ENCODE measurements around the gene AP2A1. TPM values are rescaled to one million over a fixed set of nuclear protein-coding genes. Genes with fewer than 3 reads are reported as not detected.

The AP2A1 gene
- total RNA-seq, 1 experiment from 2014 or later: 72.1 TPM

- DNase-seq (ENCODE audit: low read depth, low spot score) (no peak), ATAC-seq (no peak)
- Histone ChIP-seq H3K27ac (ENCODE audit: low read length) (no peak overlapping the region), H3K4me3 (ENCODE audit: low read depth in 2 of 2, low read length in 2 of 2) (no peak overlapping the region), H3K9me3 (ENCODE audit: control insufficient read depth, insufficient read depth, low read depth, low read length) (no peaks in the 10 kb centered on the region), H3K4me1 (ENCODE audit: control insufficient read depth, insufficient read depth, low read length) (no peaks in the 10 kb centered on the region), H3K36me3 (ENCODE audit: control insufficient read depth, insufficient read depth, low read length) (no peaks in the 10 kb centered on the region), H3K27me3 (ENCODE audit: control insufficient read depth, insufficient read depth, low read length) (no peaks in the 10 kb centered on the region)
- POLR2A ChIA-PET: no interaction called here
- in situ Hi-C loops (cut with HindIII; ENCODE audit: low pct_unique_long_range_greater_than_20kb, low sequenced_read_pairs): no loop called here
- TF ChIP-seq CTCF (IDR thresholded peaks at IDR 0.05) (no peak), POLR2AphosphoS5 (IDR thresholded peaks at IDR 0.05; ENCODE audit: low read depth, low read length) (no peak), TCF7L2 (IDR thresholded peaks at IDR 0.05; ENCODE audit: low read depth, low read length) (no peak), REST (IDR thresholded peaks at IDR 0.05; ENCODE audit: insufficient read depth in 1 of 2, low read depth in 2 of 2, low read length in 1 of 2) (no peak)
- CTCF ChIA-PET: no interaction called here
- BruUV-seq (replicated peaks): no TSS peak
- intact Hi-C loops (cut with micrococcal nuclease; ENCODE audit: unreplicated experiment): no loop called here
These were observed 9.1 kb downstream of the AP2A1 start for GRCh38 chr19:49775742-49776370.

- intact Hi-C loops (cut with micrococcal nuclease; ENCODE audit: unreplicated experiment) (no loop called here), in situ Hi-C loops (cut with HindIII; ENCODE audit: low pct_unique_long_range_greater_than_20kb, low sequenced_read_pairs) (no loop called here)
- TF ChIP-seq CTCF (IDR thresholded peaks at IDR 0.05): no peak
- H3K27ac ChIP-seq (ENCODE audit: low read length): no peak overlapping the region
- H3K4me1 ChIP-seq (ENCODE audit: control insufficient read depth, insufficient read depth, low read length): no peaks in the 10 kb centered on the region
- POLR2A ChIA-PET: no interaction called here
- H3K4me3 ChIP-seq (ENCODE audit: low read depth in 2 of 2, low read length in 2 of 2): no peak overlapping the region
- no TSS peak for BruUV-seq (replicated peaks)
- CTCF ChIA-PET: no interaction called here
- H3K36me3 ChIP-seq (ENCODE audit: control insufficient read depth, insufficient read depth, low read length): no peaks in the 10 kb centered on the region
- DNase-seq (ENCODE audit: low read depth, low spot score) (no peak), ATAC-seq (no peak)
- no peaks in the 10 kb centered on the region for H3K27me3 ChIP-seq (ENCODE audit: control insufficient read depth, insufficient read depth, low read length)
- no peaks in the 10 kb centered on the region for H3K9me3 ChIP-seq (ENCODE audit: control insufficient read depth, insufficient read depth, low read depth, low read length)
These were observed 9.6 kb downstream of the AP2A1 start for GRCh38 chr19:49776371-49776764.

All from Panc1 (cell line).